Stimulated activated CD4-positive, alpha-beta T cell treated with anti-CD3 and anti-CD28 coated beads, TNF-alpha, amount 100 ng/mL, for 24 hours (primary cell): ENCODE measurements around the gene HOXA6.

Source experiments
- DNase-seq, 3 experiments: peaks; one replicate each; pipeline ENCODE4 v3.0.0-alpha.2; 2020; ENCODE audit warnings: low read depth in 3 of 3

Gene HOXA6

GRCh38 chr7:27172823-27173510, 25.4 kb upstream of the HOXA6 start:
- DNase-seq = no peak

GRCh38 chr7:27172315-27172774, 24.8 kb upstream of the HOXA6 start:
- no peak for DNase-seq

GRCh38 chr7:27171637-27172314, 24.2 kb upstream of the HOXA6 start:
- no peak for DNase-seq

- no peak for DNase-seq
Observed at GRCh38 chr7:27171325-27171636, 23.7 kb upstream of the HOXA6 start.

GRCh38 chr7:27170426-27171324, 23.1 kb upstream of the HOXA6 start:
- no peak for DNase-seq

GRCh38 chr7:27169658-27170425, 22.3 kb upstream of the HOXA6 start:
- DNase-seq = no peak

- DNase-seq = no peak
Observed at GRCh38 chr7:27168265-27168947, 20.8 kb upstream of the HOXA6 start.

GRCh38 chr7:27167916-27168264, 20.3 kb upstream of the HOXA6 start:
- DNase-seq = no peak

GRCh38 chr7:27166531-27167505, 19.2 kb upstream of the HOXA6 start:
- DNase-seq = no peak

GRCh38 chr7:27165996-27166530, 18.5 kb upstream of the HOXA6 start:
- DNase-seq = no peak

- no peak for DNase-seq
Observed at GRCh38 chr7:27165089-27165995, 17.8 kb upstream of the HOXA6 start, which contains the start of gene HOXA9. Gene HOXA9, minus strand, starts transcription at chr7:27165537. Its CDS starts 80 bp downstream, at chr7:27165457.

- DNase-seq = no peak
Observed at GRCh38 chr7:27164367-27165088, 17.0 kb upstream of the HOXA6 start.

GRCh38 chr7:27164045-27164366, 16.4 kb upstream of the HOXA6 start:
- no peak for DNase-seq

- no peak for DNase-seq
Observed at GRCh38 chr7:27163288-27164044, 15.9 kb upstream of the HOXA6 start.

- no peak for DNase-seq
Observed at GRCh38 chr7:27162561-27163287, 15.2 kb upstream of the HOXA6 start.

GRCh38 chr7:27161721-27162560, 14.4 kb upstream of the HOXA6 start:
- no peak for DNase-seq
